ENCODE results near the gene DUOX1. TPM values are rescaled to one million over a fixed set of nuclear protein-coding genes. Genes with fewer than 3 reads are reported as not detected.

Gene DUOX1
- total RNA-seq, 2 donors from 2014 or later: 0.45 to 0.96 TPM

GRCh38 chr15:45116482-45117307 is 13.1 kb upstream of the DUOX1 start:
- H3K27ac ChIP-seq: no peak overlapping the region
- H3K27me3 ChIP-seq: peaks cover 53% of the 10 kb centered on the region
- no peaks in the 10 kb centered on the region for H3K9me3 ChIP-seq
- H3K4me1 ChIP-seq: peaks cover 3% of the 10 kb centered on the region
- TF ChIP-seq, protein P1, sequence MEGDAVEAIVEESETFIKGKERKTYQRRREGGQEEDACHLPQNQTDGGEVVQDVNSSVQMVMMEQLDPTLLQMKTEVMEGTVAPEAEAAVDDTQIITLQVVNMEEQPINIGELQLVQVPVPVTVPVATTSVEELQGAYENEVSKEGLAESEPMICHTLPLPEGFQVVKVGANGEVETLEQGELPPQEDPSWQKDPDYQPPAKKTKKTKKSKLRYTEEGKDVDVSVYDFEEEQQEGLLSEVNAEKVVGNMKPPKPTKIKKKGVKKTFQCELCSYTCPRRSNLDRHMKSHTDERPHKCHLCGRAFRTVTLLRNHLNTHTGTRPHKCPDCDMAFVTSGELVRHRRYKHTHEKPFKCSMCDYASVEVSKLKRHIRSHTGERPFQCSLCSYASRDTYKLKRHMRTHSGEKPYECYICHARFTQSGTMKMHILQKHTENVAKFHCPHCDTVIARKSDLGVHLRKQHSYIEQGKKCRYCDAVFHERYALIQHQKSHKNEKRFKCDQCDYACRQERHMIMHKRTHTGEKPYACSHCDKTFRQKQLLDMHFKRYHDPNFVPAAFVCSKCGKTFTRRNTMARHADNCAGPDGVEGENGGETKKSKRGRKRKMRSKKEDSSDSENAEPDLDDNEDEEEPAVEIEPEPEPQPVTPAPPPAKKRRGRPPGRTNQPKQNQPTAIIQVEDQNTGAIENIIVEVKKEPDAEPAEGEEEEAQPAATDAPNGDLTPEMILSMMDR (IDR thresholded peaks at IDR 0.05): no peak
- no peak overlapping the region for H3K9ac ChIP-seq (ENCODE audit: low read depth in 2 of 2, low read length in 2 of 2)
- peak overlapping the region; percentile 12 for H3K4me3 ChIP-seq
- intact Hi-C loops (cut with DNase I): loop anchor here (5.0 kb wide), 2 partner anchors 64 to 149 kb away; no protein-coding TSS in a partner anchor
- no peaks in the 10 kb centered on the region for H3K36me3 ChIP-seq
- DNase-seq: no peak

DNA sequence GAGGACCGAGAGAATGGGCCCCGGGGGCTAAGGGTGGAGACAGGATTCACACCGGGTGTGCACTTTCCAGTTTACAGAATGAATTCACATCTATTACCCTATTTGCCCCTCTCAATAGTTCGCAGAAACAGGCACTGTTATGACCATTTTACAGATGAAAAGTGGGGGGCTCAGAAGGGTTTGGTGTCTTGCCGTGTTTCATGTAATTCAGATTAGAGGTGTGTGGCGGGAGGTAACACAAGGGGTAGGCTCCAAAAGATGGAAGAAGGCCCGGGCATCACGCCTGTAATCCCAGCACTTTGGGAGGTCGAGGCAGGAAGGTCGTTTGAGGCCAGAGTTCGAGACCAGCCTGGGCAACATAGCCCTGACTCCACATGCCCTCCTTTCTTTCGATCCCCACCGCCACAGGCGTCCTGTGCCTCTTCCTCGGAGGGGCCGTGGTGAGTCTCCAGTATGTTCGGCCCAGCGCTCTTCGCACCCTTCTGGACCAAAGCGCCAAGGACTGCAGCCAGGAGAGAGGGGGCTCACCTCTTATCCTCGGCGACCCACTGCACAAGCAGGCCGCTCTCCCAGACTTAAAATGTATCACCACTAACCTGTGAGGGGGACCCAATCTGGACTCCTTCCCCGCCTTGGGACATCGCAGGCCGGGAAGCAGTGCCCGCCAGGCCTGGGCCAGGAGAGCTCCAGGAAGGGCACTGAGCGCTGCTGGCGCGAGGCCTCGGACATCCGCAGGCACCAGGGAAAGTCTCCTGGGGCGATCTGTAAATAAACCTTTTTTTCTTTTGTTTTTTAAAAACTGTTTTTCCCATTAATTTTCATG is 12.3 kb upstream of the DUOX1 start:
- no peaks in the 10 kb centered on the region for H3K36me3 ChIP-seq
- no peak overlapping the region for H3K4me3 ChIP-seq
- no peak overlapping the region for H3K27ac ChIP-seq
- TF ChIP-seq, protein P1 (IDR thresholded peaks at IDR 0.05): no peak
- DNase-seq: no peak
- no peak overlapping the region for H3K9ac ChIP-seq (ENCODE audit: low read depth in 2 of 2, low read length in 2 of 2)
- peaks cover 47% of the 10 kb centered on the region for H3K27me3 ChIP-seq
- H3K9me3 ChIP-seq: no peaks in the 10 kb centered on the region
- intact Hi-C loops (cut with DNase I): loop anchor here (5.0 kb wide), 2 partner anchors 65 to 150 kb away; no protein-coding TSS in a partner anchor
- peaks cover 3% of the 10 kb centered on the region for H3K4me1 ChIP-seq

DNA sequence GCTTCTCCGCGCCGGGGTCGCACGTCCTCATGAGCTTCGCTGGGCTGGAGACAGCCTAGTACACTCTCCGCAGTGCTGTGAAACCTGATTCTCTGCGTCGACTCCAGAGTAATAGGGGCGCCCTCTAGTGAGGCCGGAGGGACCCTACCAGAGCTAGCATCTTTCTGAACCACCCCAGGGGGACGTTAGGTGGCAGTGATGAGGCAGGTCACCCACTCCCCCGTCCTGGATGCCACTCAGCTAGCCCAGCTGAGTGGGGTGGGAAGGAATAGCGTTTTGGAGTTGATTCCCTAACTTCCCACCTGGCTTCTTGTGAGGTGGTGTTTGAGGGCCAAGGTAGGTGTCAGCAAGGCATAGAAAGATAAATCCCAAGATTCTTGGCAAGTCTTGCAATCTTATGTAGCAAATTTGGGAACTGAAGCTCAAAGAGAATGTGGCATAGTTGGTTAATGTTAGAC is 11.6 kb upstream of the DUOX1 start:
- peak; percentile 92 for DNase-seq
- H3K4me3 ChIP-seq: no peak overlapping the region
- H3K27me3 ChIP-seq: peaks cover 40% of the 10 kb centered on the region
- peaks cover 3% of the 10 kb centered on the region for H3K4me1 ChIP-seq
- no peaks in the 10 kb centered on the region for H3K36me3 ChIP-seq
- no peak overlapping the region for H3K27ac ChIP-seq
- no peak overlapping the region for H3K9ac ChIP-seq (ENCODE audit: low read depth in 2 of 2, low read length in 2 of 2)
- TF ChIP-seq, protein P1 (IDR thresholded peaks at IDR 0.05): peak; percentile 97
- intact Hi-C loops (cut with DNase I): loop anchor here (5.0 kb wide), 2 partner anchors 66 to 151 kb away; no protein-coding TSS in a partner anchor
- no peaks in the 10 kb centered on the region for H3K9me3 ChIP-seq

GRCh38 chr15:45118996-45119395 is 10.8 kb upstream of the DUOX1 start:
- H3K27me3 ChIP-seq: peaks cover 32% of the 10 kb centered on the region

More at GRCh38 chr15:45118996-45119395, 10.8 kb upstream of the DUOX1 start:
- intact Hi-C loops (cut with DNase I): loop anchor here (5.0 kb wide), 2 partner anchors 67 to 152 kb away; no protein-coding TSS in a partner anchor
- TF ChIP-seq, protein P1 (IDR thresholded peaks at IDR 0.05): no peak
- DNase-seq: no peak
- Histone ChIP-seq H3K27ac (no peak overlapping the region), H3K9ac (ENCODE audit: low read depth in 2 of 2, low read length in 2 of 2) (no peak overlapping the region), H3K4me3 (no peak overlapping the region), H3K9me3 (no peaks in the 10 kb centered on the region), H3K36me3 (no peaks in the 10 kb centered on the region), H3K4me1 (peaks cover 3% of the 10 kb centered on the region)
